ENCODE results near the gene SLC39A7. TPM values are rescaled to one million over a fixed set of nuclear protein-coding genes. Genes with fewer than 3 reads are reported as not detected.

The SLC39A7 gene
- total RNA-seq, 1 experiment from 2014 or later, result 94.5 TPM

- no peak for DNase-seq (ENCODE audit: low read depth, low spot score)
- in situ Hi-C loops (cut with HindIII; ENCODE audit: low pct_unique_long_range_greater_than_20kb, low sequenced_read_pairs), result no loop called here
Observed at GRCh38 chr6:33168284-33168601, 32.4 kb upstream of the SLC39A7 start.

DNA sequence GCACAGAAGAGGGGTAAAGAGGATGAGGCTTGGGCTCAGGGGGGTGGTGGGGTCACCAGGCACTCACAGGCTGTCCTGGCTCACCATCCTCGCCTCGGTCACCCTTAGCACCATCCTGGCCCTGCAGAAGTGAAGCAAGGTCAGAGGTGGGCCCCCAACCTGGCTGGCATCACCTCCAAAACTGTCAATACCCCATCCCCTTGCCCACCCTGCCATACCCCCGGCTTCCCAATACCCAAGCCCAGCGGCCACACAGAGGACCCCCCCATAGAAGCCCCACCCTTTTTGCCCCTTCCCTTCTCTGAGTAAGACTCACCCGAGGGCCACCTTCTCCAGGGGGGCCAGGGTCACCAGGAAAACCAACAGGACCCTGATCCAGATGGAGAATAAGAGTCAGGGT lies 32.0 kb upstream of the SLC39A7 start:
- DNase-seq (ENCODE audit: low read depth, low spot score), result no peak
- in situ Hi-C loops (cut with HindIII; ENCODE audit: low pct_unique_long_range_greater_than_20kb, low sequenced_read_pairs), result no loop called here

DNA sequence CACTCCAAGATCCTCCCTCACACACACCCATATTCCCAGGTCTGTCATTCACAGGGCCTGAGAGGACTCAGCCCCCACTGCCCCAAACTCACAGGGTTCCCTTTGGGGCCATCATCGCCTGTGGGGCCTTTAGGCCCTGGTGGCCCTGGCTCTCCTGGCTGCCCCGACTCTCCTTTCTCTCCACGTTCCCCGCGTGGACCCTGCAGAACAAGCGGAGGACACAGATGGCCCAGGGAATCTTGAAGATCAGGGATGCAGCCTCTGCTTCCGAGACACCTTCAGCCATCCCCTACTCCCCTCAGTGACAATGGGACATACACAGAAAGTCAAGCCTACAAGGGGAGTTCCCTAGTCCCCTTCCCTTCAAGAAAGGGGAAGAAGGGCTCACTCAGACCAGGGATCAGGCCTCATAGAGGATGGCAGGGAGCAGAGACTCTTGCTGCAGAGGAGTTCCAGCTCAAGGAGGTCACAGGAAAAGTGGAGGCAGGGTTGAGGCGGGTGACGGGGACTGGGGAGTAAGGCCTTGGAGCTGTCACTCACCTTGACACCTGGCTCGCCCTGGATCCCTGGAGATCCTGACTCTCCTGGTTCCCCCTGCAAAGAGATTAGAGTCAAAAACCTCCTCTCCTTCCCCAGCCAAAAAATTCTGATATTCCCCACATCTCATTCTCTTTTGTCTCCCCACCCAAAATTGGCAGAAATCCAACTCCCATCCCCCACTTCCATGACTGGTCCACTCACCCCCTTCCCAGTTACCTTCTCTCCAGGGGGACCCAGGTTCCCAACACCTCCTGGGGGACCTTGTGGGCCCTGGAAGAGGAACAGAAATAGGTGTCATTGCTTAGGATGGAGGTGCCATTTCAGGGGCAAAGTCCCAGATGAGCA lies 31.1 kb upstream of the SLC39A7 start:
- DNase-seq (ENCODE audit: low read depth, low spot score), result no peak
- in situ Hi-C loops (cut with HindIII; ENCODE audit: low pct_unique_long_range_greater_than_20kb, low sequenced_read_pairs), result no loop called here

DNA sequence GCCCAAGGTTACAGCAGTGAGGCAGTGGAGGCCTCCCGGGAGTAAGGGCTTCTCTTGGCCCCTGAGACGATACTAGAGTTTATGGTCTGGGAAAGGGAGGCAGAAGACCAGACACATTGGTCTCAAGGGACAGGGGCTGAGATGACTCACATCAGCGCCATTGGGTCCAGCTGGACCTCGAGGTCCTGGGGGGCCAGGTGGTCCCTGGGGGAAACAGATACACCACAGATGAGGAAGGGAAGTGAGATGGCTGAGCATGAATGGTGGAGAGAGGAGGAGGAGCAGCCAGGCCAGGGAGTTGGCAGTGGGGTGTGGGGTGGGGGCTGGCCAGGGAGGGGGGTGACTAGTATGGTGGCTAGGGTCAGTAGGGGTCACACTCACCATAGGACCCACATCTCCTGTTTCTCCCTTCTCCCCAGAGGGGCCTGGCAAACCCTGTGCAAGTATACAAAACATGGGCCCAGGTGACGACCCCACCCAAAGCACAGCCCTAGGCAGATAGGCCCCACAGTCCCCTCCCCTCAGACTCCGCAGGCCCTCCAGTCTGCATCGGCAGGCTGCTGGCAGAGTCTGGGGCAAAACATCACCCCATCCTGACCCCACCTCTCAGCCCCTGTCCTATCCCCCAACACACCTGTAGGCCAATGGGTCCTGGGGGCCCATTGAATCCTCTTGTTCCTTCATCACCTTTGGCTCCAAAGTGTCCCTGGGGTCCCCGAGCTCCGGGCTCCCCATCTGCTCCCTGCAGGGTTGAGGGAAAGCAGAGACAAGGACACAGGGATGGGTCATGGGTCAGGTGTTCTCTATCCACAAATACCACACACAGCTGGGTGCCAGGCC lies 30.3 kb upstream of the SLC39A7 start:
- DNase-seq (ENCODE audit: low read depth, low spot score), result no peak
- in situ Hi-C loops (cut with HindIII; ENCODE audit: low pct_unique_long_range_greater_than_20kb, low sequenced_read_pairs), result no loop called here

DNA sequence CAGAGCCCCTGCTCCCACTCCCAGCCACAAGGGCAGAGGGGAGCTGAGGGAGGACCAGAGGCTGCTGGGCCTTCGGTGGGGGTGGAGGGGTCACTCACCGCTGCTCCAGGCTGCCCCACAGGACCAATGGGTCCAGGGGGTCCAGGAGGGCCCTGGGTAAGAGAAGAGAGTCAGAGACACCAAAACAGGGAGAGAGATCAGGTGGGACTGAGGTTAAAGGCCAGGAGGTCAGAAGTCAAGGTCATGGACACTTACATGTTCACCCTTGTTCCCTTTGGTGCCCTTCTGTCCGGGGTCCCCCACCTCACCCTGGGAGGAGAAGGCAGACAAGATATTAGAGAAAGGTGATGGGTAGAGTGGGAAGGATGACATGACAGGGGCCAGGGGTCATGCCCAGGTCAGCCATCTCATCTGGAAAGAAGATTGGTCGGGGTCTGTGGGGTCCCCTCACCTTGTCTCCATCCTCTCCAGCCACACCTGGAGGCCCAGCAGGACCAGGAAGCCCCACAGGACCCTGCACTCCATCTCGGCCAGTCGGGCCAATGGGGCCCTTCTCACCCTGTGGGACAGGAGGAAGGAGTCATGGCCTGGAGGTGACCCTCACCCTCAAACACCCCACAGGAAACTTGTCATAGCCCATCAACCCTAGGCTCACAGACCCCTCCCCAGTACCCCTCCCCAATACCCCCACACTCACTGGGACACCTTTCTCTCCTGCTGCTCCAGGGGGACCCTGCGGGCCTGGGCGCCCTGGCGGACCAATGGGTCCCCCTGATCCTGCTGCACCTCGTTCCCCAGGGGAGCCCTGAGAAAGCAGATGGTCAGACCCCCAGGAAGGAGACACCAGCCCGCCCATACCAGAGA lies 29.4 kb upstream of the SLC39A7 start:
- in situ Hi-C loops (cut with HindIII; ENCODE audit: low pct_unique_long_range_greater_than_20kb, low sequenced_read_pairs), result no loop called here
- DNase-seq (ENCODE audit: low read depth, low spot score), result no peak

DNA sequence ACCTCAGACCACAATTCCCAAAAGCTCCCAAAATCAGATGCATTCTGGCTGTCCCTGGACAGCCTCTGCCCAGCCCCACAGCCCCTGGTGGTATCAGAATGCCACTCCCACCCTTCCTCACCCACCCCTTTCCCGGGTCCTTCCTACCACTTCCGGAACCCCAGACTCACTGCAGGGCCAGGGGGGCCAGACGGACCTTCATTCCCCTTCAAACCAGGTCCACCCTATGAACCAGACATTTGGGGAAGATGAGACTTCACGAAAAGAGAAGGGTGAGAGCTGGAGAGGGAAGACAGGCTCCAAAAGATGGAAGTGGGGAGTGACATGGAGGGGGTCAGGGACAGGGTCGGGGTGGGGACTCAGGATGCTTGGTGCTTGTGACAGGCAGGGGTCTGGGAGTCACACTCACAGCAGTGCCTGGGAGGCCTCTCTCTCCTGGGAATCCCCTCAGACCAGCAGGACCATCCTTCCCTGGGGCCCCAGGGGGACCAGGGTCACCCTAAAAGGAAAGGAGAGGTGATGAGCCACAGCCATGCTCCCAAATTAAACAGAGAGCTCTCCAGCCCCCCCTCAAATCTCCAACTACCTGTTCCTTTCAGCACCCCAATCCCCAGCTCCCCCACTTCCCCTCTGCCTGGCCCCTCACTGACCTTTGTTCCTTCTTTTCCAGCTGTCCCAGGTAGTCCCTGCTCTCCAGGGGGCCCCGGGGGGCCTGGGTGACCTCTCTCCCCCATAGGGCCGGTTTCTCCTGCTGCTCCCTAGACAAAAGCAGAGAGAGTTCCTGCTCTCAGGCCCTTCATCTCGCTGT lies 28.6 kb upstream of the SLC39A7 start:
- in situ Hi-C loops (cut with HindIII; ENCODE audit: low pct_unique_long_range_greater_than_20kb, low sequenced_read_pairs), result no loop called here

DNA sequence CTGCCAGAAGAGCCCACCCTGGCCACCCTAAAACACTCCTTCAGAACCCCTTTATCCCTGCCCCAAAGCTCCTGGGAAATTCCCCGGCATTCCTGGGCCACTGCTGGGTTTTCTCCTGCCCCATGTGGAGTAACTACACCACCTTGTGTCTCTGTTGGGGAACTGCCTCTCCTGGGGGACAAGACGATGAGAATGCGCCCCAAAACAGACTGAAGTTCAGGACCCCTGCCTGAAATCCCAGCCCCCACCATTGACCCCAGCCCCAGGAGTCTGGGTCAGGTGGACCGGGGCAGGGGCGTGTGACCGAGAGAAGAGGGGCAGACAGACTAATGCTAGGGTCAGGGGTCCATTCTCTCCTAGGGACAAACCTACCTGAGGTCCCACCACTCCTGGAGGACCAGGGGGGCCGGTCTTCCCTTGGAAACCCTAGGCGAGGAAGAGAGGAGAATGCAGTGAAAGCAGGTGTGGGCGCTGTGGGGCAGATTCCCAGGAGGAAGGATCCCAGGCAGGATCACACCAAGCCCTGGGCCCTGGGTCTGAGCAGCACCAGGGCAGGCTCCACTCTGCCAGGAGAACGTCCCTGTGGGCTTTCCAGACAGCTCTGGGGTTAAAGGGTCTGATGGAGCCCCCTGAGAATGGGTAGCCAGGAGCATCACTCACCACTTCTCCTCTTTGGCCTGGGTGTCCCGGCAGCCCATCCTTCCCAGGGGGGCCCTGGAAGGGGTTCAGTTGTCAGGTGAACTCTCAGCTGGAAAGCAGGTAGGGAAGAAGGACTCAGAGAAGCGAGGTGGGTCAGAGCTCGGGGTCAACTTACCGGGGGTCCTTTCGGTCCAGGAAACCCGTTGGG lies 27.8 kb upstream of the SLC39A7 start:
- DNase-seq (ENCODE audit: low read depth, low spot score), result peak; percentile 54
- in situ Hi-C loops (cut with HindIII; ENCODE audit: low pct_unique_long_range_greater_than_20kb, low sequenced_read_pairs), result no loop called here

More for the DNA sequence above, 28.6 kb upstream of the SLC39A7 start:
- no peak for DNase-seq (ENCODE audit: low read depth, low spot score)

DNA sequence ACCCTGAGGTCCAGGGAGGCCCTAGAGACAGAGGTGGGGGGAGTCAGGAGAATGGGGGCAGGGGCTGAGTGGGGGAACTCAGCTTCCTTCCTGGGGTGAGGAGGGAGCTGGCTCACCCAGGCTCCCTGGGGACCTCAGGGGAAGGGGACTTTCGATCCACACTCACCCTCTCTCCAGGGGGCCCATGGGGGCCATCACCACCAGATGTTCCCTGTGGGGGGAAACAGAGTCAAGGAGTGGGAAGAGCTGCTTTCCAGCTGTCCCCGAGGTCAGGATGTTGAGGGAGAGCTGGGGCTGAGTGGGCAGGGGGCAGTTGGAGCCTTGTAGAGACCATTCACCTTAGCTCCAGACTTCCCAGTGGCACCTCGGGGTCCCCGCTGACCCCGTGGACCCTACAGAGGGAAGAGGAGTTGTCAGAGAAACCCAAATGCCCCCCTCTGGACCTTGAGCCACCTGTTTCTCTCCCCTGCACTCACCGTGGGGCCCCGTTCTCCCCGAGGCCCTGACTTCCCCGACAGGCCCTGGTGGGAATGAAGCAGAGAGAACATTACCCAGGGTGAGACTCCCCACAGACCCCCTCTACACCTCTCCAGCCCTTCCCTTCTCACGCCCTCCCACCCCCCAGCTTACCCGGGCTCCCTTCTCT lies 27.0 kb upstream of the SLC39A7 start:
- in situ Hi-C loops (cut with HindIII; ENCODE audit: low pct_unique_long_range_greater_than_20kb, low sequenced_read_pairs), result no loop called here
- no peak for DNase-seq (ENCODE audit: low read depth, low spot score)

DNA sequence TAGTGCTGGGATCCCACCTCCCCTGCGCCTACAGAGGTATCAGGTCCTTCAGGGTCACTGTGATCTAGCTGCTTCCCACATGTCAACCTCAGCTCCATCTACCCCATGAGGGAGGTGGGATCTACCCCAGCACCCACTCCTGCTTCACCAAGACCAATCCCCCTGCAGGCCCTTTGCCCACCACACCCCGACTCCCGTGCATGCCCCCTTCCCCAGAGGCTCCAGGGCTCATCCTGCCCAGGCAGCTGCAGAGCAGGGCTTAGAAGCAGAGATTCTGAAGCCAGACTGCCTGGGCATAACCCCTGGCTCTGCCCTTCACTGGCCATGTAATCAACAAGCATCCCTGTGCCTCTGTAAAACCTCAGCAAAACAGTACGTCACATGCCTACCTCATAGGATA lies 25.9 kb upstream of the SLC39A7 start:
- DNase-seq (ENCODE audit: low read depth, low spot score), result no peak
- in situ Hi-C loops (cut with HindIII; ENCODE audit: low pct_unique_long_range_greater_than_20kb, low sequenced_read_pairs), result no loop called here

DNA sequence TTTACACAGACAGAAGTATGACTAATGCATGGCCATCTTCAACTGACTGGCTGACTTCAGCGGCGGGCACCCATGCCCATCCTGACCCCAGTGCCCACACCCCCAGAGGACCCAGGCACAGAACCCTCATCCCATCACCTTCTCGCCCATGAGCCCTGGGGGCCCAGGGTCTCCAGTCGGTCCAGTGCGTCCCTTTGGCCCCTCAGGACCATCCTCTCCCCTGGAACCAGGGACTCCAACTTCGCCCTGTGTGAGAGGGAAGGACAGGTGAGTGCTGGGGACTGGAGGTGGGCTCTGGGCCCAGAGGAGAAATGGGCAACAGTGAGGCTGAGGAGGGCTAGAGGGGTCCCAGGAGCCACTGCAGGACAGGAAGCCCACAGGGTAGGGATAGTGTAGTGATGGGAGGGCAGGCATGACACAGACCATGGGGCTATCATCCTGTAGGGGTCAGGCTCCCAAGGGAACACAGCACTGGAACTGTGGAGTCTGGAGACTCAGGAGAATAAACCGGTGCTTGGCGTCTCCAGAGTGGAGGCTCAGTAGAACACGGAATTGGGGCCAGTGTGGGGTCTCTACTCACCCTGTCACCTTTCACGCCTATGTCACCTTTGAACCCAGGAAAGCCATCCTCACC lies 25.1 kb upstream of the SLC39A7 start:
- in situ Hi-C loops (cut with HindIII; ENCODE audit: low pct_unique_long_range_greater_than_20kb, low sequenced_read_pairs), result no loop called here
- no peak for DNase-seq (ENCODE audit: low read depth, low spot score)

DNA sequence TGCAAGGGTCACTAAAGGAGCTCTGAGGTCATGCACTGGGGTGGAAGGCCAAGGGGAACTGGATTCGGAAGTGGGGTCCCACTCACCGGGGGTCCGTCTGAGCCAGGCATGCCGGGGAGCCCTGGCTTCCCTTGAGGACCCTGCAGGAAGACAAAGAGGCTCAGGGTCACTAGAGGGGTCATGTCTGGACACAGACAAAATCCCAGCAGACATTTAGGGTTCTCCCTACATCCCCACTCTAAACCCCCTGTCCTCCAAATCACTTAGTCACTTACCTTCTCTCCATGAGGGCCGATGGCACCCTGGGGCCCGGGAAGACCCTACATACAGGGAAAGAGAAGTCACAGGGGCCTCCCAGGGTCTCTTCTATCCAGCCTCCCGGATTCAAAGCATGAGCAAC lies 23.8 kb upstream of the SLC39A7 start:
- in situ Hi-C loops (cut with HindIII; ENCODE audit: low pct_unique_long_range_greater_than_20kb, low sequenced_read_pairs), result no loop called here
- no peak for DNase-seq (ENCODE audit: low read depth, low spot score)

- in situ Hi-C loops (cut with HindIII; ENCODE audit: low pct_unique_long_range_greater_than_20kb, low sequenced_read_pairs), result no loop called here
- no peak for DNase-seq (ENCODE audit: low read depth, low spot score)
Observed at GRCh38 chr6:33177552-33178446, 22.9 kb upstream of the SLC39A7 start.

GRCh38 chr6:33178755-33179475 lies 21.8 kb upstream of the SLC39A7 start:
- in situ Hi-C loops (cut with HindIII; ENCODE audit: low pct_unique_long_range_greater_than_20kb, low sequenced_read_pairs), result no loop called here
- DNase-seq (ENCODE audit: low read depth, low spot score), result no peak

- no peak for DNase-seq (ENCODE audit: low read depth, low spot score)
- in situ Hi-C loops (cut with HindIII; ENCODE audit: low pct_unique_long_range_greater_than_20kb, low sequenced_read_pairs), result no loop called here
Observed at GRCh38 chr6:33181141-33181540, 19.5 kb upstream of the SLC39A7 start.

All from SK-MEL-5 (cell line).